ENCODE data around the gene TMEM163. TPM values are rescaled to one million over a fixed set of nuclear protein-coding genes. Genes with fewer than 3 reads are reported as not detected.
"Not testable (repeated sequence)": the region's sequence is repeated elsewhere in the genome, so short reads cannot be mapped to it uniquely, and the experiment has no call there.

The TMEM163 gene
- total RNA-seq, 1 experiment from 2014 or later = 0.43 TPM

DNA sequence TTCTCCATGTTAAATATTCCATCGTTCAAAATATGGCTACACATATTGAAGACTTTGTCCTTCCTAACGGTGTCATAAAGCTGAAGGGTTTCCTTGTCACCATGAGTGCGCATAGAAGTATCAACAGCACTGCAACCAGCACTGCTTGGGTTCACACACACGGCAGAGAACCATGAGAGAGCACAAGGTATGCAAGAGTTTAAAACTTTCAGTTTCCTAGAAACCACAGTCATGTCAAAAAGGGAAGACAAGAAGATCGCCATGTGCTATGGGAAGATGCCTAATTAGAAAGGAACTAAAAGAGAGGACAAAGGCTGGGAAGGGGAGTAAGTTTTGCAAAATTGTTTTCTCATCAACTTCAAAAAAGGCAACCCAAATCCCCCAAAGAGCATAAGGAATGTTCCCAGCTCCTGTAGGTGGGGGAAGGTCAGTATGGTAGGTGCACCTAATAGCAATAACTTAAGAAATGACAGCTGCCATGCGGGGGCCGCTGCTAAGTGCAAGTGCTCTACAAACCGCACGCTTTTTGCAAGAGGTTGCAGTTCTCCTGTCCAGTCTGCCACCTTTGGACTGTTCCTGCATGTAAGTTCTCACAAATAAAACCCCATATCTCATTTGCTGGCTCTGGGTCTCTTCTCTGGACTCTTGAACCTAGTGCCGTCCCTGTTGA, 136.8 kb downstream of the TMEM163 start:
- DNase-seq (ENCODE audit: low spot score) = no peak

DNA sequence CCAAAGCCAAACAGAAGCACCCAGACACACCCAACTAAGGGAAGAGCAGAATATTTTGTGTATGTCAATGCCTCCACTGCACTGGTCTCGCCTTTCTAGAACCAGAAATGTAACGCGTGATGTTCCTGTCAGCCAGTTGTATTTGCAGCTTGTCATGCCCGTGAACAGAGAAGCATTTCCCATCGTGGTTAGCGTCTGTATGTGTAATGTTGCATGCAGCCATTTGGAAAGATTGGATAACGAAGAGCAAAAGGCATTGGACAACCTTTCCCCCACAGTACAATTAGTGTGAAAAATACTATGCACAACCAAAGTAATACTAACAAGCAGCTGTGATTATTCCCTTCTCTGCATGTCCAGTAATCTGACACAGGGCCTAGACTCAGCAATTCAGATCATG, 140.5 kb downstream of the TMEM163 start:
- DNase-seq (ENCODE audit: low spot score) = no peak

DNA sequence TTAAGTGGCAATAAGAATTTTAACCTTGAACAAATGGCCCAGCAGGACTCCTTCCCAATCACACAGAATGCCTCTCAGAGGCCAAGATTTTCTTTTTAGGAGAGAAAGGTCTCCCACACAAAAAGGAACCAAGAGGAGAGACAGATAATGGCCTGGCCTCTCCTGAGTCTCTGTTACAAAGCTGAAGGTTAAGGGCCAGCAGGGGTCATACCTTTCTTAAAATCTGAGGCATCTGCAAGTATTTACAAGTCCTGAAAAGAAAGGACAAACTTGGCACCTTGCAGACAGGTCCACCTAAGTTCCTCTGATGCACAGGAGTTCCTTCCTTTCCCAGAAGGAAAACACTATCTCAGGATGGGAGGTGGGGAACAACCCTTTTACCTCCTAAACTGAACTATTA, 142.3 kb downstream of the TMEM163 start:
- DNase-seq (ENCODE audit: low spot score) = no peak

DNA sequence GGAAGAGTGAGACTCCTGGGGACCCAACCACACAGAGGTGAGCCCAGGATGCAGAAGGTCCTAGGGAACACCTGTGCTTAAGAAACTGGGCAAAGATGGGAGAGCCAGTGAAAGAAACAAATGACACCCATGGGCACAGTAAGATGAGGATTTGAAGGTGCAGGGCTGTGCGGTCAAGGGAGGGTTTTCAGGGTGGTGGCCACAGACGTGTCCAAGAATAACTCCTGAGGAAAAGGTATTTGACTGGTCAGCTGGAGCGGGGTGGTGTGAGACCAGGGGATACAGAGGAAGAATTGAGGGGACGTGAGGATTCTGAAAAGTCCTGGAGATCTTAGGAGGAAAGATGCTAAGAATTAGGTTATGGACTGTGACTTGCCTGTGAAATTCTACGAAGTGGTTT, 142.9 kb downstream of the TMEM163 start:
- no peak for DNase-seq (ENCODE audit: low spot score)

DNA sequence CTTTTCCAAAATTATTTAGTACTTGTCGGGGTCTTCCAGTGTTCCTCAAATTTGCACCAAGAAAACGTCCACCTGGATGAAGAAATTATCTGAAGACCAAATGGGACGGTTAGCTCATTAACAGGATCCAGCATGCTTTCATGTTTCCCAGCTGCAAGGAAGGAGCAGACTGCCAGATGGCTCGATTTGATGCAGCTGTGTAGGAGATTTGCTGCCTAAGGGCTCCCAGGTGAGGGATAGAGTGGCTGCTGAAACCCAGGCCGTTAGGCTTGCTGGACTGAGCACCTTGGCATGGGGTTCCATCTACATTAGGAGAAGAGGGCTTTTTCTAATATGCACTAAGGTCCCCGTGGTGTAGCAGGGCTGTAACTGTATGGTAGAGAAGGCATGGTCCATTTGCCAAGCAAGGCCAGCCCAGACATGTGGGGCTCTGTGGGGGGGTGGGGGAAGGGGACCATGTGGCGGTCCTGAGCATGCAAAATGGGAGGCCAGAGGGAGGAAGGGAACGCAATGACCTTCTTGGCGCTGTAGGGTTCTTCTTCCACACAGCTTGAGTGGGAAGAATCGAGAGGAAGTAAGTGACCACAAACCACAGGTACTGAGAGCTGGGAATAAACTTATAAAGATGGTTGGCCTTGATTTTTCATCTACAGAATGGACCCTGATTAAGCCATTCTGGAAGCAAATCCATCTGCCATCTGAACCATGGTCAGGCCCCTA, 144.0 kb downstream of the TMEM163 start:
- DNase-seq (ENCODE audit: low spot score) = no peak

DNA sequence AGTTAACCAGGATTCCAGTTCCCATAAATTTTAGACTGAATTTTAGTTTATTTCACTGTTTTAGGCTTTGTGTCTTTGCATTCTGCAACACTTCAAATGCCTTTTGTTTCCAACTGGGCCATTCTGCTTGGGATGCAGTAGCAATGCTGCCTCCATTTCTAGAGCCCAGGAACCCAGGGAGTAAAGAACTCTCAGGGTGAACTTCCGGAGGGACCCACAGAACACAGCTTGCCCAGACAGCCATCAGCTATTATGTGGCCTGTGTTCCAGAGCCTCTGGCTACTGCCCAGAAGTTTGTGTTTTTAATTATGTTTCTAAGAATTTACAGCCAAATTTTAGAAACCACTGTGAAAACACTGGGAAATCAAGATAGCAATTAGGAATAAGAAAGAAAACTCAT, 145.1 kb downstream of the TMEM163 start:
- no peak for DNase-seq (ENCODE audit: low spot score)

DNA sequence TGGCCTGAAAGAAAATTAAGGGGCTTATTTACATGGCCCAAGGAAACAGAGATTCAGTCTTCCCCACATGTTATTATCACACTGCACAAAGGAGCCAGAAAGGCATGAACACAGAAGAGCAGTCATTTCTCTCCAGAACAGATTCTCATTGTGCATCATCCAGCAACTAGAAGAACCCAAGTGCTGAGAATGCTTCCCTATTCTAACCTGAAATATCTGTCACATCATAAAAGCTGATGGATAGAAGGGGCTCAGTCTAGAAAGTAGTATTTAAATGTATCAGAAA, 145.8 kb downstream of the TMEM163 start:
- DNase-seq (ENCODE audit: low spot score) = no peak

DNA sequence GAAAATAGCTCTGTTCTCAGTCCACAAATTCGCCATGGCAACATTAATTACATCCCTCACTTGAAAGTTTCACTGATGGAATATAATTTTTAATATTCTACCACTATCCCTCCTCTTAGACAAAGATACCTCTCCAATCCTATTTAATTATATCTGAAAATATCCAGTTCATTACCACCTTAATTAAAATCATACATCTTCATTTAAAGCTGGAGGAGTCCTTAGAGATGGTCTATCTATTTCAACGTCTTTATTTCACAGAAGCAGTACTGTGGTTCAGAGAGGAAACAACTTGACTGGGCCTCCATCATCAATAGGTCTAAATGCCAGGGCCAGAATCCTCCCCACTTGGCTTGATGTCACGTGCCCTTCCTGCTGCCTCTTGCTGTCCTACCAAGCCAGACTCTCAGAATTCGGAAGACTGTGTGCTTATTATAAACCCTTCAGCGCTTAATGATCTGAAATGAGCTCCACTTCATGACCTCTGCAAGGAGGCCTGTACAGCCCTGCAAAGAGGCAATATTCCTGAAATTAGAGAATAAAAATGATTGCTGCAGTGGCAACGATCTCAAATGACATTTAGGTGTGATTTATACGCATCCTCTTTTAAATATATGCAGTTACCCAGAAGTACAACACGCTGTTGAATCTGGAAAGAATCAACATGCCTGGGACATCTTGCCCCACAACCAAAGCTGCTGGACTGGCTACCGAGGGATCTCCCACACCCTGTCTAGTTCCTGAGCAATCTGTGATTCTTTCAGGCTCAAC, 146.3 kb downstream of the TMEM163 start:
- DNase-seq (ENCODE audit: low spot score) = no peak

DNA sequence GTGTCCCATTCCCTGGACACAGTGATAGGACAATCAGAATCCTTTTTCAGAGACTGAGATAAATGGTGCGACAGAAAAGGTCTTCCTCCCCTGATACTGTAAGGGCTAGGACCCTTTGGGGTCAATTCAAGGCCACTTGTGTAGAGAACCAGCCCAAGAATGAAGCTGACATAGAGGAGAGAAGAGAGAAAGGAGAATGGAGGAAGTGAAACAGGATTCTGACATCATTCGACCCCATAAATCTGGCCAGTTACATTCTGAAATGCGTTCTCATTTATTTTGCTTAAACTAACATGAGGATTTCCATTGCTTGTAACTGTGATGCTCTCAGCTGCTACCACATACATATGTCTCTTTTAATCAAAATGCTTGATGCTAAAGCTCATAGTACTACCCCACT, 148.1 kb downstream of the TMEM163 start:
- no peak for DNase-seq (ENCODE audit: low spot score)

DNA sequence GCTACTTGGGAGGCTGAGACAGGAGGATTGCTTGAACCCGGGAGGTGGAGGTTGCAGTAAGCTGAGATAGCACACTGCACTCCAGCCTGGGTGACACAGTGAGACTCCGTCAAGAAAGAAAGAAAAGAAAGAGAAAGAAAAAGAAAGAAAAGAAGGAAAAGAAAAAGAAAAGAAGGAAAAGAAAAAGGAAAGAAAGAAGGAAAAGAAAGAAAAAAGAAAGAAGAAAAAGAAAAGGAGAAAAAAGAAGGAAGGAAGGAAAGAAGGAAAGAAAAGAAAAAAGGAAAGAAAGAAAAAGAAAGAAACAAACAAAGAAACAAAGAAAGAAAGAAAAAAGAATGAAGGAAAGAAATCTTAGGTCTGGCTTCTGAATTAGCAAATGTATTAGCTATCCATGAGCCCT, 150.4 kb downstream of the TMEM163 start:
- no peak for DNase-seq (ENCODE audit: low spot score)

DNA sequence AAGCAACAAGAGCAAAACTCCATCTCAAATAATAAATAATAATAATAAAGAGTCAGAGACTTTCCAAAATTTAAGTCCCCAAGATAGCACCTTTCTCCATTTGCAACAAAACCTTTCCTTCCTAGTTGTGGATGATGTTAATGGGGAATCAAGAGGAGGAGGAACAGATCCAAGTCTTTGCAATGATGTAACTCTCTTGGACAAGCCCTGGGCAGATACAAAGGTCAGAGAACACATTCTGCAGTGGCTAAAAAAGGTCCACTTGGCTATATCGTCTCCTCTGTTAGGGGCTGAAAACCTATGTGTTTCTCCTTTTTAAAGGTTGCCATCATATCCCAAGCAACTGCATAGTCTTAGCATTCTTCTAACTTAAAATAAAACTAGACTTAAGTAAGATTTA, 151.1 kb downstream of the TMEM163 start:
- no peak for DNase-seq (ENCODE audit: low spot score)

DNA sequence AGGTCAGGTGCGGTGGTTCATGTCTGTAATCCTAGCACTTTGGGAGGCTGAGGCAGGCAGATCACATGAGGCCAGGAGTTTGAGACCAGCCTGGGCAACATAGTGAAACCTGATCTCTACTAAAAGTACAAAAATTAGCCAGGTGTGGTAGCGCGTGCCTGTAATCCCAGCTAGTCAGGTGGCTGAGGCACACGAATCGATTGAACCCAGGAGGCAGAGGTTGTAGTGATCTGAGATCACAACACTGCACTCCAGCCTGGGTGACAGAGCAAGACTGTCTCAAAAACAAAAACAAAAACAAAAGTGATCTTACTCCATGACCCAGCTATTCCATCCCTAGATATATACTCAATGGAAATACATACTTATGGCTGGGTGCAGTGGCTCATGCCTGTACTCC, 153.8 kb downstream of the TMEM163 start:
- DNase-seq (ENCODE audit: low spot score) = not testable (repeated sequence)

DNA sequence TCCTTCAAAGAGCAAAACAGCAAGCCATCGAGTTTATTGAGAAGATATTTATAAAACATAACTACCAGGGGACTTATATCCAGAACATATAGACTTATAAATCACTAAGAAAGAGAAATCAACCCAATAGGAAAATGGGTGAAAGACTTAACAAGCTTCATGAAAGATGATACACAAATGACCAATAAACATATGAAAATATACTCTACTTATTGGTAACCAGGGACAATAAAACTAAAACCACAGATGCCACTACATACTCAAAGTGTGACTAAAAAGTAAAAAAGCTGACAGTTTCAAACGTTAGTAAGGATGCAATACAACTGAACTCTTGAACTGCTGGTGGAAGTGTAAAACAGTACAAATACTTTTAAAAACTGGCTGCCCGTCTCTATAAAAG, 154.3 kb downstream of the TMEM163 start:
- DNase-seq (ENCODE audit: low spot score) = no peak

DNA sequence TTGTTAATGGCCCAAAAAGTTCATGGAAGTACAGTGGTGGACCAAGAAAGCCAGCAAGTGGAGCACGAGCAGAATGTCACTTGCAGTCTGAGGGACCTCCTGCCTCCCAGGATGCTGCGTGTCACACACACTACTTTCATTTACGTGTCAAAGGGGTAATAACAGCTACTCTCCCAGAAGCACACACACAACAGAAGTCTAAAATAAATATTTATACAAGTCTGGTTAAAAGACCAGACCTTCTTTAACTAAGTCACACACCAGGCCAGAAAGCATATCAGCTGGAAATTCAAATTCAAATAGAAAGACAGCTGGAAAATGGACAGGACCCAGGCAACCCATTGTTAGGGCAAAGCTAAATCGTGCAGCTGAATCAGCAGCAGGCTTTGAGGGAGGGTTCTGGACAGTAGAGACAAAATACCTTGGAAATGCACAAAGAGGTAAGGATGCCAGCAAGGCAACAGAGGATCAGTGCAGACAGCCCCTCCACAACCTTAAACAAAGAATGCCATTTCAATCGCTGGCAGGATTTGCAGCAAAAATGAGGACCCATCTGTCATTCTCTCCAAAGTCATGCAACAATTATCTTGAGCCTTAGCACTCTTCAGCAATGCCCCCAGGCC, 160.5 kb downstream of the TMEM163 start:
- no peak for DNase-seq (ENCODE audit: low spot score)

DNA sequence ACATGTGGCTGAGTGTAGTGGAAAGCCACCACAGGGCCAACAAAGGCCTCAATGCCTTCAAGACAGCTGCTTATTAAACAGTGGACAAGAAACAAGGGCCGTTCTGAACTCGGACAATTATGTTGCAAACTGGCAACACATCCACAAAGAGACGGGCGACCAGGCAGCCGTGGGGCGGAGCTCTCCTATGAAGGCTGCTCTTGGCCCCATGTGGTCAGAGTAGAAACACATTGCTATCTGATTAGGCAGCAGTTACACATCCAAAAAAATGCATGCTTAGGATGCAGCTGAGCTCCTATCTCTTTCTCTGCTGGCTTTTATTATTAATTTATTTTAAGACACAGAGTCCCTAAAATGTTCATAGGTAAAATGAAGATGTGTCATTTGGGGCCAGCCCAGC, 163.4 kb downstream of the TMEM163 start:
- DNase-seq (ENCODE audit: low spot score) = peak; percentile 9

DNA sequence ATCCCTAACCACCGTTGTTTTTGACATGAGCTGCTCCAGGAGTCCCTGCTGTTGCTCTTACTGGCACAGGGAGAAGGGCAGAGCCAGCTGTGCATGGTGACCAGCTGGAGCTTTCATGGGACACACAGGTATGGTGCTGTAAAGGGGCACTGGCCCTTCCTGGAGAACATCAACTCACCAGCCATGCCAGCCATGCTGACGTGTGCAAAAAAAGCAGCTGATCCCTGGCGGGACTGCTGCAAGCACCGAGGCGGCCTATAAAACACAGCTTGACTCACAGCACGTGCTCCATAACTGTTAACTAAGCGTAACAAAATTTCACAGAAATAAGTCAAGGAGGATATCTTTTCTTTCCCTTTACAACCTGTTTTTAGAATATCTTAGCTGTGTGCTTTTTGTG, 165.1 kb downstream of the TMEM163 start:
- DNase-seq (ENCODE audit: low spot score) = no peak

DNA sequence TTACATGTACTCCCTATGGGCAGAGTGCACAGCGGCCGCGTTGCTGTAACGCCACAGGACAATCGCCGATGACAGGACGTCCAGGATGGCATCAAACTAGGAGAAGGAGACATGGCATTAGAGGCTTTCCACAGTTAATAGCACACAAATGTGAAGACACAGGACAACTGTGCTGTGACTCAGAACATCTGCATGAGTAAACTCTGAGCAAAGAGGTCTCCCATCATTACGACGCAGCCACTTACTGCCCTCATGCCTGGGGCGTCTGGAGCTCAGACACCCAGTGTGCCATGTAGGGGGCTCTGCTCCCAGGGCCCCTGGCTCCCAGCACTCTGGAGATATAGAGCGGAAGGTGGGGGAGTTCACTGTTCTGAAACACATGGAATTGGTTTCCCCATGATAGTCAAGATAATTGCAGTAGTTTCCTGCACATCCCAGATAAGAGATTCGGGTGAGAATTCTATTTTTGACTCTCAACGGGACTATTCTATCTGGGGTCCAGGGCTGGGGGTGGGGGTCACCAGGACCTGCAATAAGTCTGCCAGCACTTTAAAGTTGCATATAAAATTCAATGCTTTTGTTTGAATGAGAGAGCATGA, 168.1 kb downstream of the TMEM163 start:
- DNase-seq (ENCODE audit: low spot score) = no peak

DNA sequence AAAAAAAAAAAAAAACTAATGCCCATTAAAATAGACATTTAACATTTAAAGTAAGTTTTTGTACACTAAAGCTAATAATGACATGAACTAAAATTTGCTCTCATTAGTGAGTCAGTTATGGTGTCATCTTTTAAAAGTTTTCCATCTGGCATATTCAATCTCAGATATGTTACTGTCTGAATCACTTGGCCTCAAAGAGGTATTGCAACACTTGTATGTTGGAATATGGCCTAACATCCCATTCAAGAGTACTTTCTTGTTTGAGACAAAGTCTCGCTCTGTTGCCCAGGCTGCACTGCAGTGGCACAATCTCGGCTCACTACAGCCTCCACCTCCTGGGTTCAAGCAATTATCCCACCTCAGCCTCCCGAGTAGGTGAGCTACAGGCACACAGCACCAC, 169.7 kb downstream of the TMEM163 start:
- no peak for DNase-seq (ENCODE audit: low spot score)

DNA sequence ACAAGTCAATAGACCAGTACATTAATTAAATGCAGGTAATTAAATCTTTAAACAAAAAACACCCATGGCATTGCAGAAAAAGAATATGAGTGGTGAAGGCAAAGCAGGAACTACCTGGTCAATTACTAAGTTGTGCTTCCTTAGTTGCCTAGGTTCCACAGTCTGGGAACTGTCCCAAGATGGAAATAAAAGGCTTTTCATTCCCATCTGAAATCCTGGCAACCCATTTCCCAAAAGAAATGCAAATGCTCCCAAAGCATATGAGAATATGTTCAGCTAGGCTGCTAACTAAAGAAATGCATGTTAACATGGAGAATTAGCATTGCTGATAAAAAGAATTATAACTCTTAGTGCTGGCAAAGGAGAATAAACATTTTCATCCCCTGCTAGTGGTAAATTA, 177.8 kb downstream of the TMEM163 start:
- DNase-seq (ENCODE audit: low spot score) = no peak

DNA sequence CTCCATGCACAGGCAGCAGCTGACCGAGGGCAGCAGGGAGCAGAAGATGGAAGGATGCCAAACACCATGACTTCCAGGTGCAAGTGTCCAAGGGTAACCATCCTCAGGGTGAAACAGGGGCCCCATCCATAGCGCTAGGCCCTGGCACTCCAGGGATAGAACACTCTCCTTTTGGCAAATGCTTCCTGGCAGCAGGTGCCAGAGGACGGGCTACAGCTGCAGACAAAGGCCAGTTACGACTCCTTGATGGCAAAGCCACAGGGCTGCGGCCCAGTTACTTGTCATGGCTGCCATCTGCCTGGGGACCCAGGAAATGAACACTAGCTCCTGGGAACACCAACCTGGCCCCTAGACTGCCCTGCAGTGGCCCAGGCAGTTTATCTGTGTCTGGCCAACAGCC, 178.8 kb downstream of the TMEM163 start:
- DNase-seq (ENCODE audit: low spot score) = no peak

DNA sequence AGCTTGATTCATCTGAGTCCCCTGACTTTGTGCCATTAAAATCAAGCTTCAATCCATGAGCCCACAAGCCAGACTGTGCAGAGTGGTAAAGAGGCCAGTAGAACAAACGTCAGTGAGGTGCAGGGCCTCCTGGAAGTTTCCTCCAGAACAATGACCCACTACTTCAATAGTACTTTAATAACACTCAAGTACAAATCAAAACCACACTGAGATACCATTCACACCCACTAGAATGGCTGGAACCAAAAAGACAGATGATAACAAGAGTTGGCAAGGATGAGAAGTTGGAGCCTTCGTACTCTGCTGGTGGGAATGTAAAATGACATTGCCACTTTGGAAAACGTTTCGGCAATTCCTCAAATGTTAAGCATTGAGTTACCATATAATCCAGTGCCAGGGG, 181.1 kb downstream of the TMEM163 start:
- no peak for DNase-seq (ENCODE audit: low spot score)

DNA sequence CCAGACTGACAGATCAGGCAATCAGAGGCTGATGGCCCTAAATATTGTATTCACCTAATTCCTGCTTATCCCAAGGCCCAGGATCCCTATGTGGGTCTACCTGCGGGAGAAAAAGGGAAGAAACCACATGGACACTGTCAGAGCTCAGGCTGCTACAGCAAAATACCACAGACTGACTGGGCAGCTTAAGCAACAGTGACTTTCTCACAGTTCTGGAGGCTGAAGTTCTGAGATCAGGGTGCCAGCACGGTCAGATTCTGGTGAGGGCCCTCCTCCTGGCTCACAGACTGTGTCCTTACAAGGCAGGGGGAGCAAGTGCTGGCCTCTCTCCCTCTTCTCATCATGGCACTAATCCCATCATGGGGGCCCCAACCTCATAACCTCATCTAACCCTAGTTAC, 181.7 kb downstream of the TMEM163 start:
- no peak for DNase-seq (ENCODE audit: low spot score)
